Measurements from ENCODE around the gene CDH3.

CDH3 gene

DNA sequence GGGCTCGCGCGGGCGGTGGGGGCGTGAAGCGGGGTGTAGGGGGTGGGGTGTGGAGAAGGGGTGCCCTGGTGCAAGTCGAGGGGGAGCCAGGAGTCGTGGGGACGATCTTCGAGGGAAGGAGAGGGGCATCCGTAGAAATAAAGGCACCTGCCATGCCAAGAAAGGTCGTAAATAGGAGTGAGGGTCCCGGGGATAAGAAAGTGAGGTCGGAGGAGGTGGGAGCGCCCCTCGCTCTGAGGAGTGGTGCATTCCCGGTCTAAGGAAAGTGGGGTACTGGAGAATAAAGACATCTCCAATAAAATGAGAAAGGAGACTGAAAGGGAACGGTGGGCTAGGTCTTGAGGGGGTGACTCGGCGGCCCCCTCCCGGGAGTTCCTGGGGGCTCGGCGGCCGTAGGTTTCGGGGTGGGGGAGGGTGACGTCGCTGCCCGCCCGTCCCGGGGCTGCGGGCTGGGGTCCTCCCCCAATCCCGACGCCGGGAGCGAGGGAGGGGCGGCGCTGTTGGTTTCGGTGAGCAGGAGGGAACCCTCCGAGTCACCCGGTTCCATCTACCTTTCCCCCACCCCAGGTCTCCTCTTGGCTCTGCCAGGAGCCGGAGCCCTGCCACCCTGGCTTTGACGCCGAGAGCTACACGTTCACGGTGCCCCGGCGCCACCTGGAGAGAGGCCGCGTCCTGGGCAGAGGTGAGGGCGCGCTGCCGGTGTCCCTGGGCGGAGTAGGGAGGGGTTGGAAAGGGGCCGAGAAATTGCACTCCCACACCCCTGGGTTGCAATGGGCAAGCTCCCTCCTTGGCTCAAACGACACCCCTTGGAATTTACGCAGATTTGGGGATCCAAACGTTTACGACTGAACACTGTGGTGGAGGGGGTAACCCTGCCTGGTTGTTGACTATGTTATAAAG lies 92.9 kb downstream of the CDH3 start:
- no peak for DNase-seq (ENCODE audit: low read depth, low spot score)

DNA sequence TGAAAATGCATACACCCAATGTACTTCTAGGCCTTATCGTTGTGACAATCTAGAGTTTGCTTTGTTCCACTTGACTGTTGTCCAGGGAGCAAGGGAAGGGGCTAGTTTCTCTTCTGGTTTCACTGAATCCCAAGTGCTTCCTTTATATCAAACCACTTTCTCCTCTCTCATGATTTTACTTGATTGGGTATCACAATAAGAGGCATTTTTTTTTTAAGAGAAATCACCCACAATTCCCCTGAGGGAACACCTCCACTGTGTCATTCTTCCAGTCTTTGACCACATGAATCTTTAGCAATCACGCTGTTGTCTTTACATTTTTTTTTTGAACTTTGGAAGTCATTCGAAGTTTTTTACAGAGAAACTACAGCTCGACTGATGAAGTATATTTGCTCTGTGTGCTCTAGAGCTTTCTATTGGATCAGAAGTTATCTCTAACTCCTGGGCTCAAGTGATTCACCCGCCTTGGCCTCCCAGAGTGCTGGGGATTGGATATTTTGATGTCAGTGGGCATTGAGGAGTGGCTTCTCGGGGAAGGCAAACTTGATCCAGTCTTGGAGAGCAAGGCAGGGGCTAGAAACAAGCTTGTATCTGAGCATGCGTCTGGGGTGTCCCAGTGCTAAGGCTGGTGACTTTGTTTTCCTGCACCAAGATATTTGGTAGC lies 95.0 kb downstream of the CDH3 start:
- DNase-seq (ENCODE audit: low read depth, low spot score), result no peak

DNA sequence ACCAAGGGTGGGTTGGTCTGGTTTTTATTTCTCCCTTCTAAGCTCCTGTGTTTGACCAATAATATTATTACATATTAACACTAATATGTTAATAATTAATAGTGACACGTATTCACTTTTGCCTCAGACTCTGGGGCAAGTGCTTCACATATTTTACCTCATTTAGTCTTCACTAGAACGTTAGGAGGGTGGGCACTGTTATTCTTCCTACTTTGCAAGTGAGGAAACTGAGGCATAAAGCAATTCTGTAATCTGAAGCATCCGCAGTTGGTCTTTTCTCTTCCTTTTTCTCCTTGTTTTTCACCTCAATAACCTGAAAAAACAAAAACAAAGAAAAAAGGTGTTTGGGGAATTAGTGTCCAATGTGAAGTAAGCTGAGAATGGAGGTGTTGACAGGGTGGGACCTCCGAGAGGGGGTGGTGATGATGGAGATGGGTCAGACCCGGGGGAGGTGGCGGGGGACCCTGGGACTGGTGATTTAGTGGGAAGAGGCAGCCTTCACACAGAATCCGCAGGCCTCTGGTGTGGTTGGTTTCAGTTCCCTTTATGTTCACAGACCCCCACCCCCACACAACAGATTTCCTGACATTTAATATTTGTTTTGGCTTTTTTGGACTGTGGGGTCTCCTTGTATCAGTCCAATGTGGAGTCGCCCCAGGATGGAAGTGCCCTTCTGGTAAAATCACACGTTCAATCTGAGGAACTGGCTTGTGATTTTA lies 95.7 kb downstream of the CDH3 start:
- no peak for DNase-seq (ENCODE audit: low read depth, low spot score)

DNA sequence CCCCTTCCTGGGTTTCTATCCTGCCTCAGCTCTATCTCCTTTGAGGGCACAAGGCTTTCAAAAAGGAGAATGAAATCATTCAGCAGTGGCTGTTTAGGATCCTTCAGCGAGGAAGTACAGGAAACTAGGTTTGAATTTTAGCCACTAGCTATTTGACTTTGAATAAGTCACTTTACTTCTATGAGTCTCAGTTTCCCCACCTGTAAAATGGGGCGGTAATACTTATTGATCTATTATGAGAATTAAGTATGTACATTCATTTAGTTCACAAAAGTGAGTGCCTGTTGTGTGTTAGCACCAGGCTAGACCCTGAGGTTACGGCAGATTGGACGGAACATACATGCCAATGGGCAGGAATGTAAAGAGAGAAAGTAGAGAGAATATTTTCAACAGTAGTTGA lies 98.6 kb downstream of the CDH3 start:
- DNase-seq (ENCODE audit: low read depth, low spot score), result no peak

DNA sequence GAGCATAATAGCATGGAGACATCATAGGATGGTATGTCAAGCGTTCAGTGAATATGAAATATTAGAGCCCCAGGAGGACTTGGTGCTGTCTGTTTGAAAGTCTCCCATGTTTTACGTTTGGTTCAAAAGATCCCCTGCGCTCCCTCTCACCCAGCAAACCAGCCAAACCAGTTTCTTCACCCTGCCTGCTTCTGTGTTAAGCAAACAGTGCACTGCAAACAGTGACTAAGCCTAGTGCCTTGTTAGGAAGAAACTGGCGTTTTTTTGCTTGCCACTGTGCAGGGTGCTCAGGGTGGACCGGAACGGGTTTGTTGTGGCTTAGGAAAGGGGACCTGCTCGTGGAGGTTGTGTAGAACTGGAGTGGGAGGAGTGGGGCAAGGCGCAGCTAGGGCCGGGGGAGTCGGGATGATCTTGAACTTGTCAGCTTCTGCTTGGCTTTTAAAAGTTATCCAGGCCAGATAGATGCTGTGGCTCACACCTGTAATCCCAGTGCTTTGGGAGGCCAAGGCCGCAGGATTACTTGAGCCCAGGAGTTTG lies 99.7 kb downstream of the CDH3 start:
- DNase-seq (ENCODE audit: low read depth, low spot score), result no peak

DNA sequence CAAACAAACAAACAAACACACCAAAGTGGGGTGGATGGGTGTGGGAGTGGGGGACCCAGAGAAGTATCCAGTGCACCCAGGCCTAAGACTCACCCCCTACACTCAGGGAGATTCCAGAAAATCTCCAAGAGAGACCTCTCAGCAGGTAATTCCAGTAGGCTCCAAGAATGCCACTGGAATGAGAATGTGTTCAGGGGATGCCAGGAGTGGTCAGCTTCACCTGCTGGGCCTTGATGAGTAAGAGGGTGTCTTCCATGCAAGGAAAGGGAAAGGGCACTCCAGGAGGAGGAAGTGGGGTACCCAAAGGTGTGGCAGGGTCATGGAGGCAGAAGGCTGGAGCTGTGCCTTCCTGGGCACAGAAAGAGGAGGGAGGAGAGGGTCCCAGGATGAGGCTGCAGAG lies 101.8 kb downstream of the CDH3 start:
- DNase-seq (ENCODE audit: low read depth, low spot score), result no peak

DNA sequence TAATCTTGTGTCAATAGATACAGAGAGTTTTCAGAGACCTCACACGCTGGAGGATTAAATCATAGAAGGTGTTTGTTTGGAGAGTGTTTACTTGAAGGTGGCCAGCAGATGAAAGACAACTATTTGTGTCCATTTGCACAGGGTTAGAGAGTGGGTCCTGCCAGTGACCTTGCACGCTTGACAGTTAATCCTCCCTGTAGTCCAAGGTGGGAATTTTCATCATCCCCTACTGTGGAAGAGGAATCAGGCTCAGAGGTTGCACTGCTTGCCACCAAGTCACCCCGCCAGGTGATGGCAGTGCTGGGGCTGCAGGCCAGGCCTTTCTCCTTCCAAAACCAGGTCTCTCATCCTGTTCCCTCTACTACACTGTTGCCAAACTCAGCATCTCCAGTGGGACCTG lies 104.3 kb downstream of the CDH3 start:
- DNase-seq (ENCODE audit: low read depth, low spot score), result no peak

All from iPS DF 19.7 (cell line).